ENCODE results near the gene RPP38.

The RPP38 gene

DNA sequence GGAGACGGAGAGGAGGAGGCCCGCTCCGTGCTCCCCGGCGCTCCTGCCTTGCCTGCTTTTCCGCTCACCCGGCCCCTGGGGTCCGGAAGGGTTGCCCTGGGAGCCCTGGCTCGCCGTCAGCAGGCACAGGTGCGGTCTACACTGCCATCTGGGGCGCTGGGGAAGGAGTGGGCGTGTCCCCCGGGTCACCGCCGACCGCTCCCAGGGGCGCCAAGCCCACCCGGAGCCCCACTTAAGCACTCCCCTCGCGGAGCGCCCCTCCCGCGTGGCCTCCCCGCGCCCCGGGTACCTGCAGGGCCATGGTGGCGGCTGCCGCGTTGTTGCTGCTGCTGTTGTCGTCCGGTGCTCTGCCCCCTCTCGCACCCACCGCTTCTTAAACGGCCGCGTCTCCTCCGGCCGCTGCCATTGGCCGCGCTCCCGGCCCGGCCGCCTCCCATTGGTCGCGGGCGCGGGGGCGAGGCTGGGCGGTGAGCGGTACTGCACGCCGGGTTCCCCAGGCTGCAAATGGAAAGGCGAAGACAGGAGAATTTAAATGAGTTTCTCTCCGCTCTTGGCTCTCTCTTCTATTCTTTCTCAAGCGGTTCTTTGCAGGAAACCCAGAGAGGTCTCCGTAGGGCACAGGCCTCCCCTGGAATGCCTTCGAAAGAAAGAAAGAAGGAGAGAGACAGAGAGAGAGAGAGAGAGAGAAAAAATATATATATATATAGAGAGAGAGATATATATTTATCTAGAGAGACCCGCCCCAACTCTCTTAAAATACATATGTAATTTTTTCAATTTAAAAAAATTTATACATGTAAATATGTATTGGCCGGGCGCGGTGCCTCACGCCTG is 8.5 kb upstream of the RPP38 start, which contains the start of gene ACBD7:
Gene ACBD7 (minus strand): TSS at position 349 of the 834 bp plus-strand sequence. CDS start 48 bp downstream, at position 301.
- TF ChIP-seq, protein P1, sequence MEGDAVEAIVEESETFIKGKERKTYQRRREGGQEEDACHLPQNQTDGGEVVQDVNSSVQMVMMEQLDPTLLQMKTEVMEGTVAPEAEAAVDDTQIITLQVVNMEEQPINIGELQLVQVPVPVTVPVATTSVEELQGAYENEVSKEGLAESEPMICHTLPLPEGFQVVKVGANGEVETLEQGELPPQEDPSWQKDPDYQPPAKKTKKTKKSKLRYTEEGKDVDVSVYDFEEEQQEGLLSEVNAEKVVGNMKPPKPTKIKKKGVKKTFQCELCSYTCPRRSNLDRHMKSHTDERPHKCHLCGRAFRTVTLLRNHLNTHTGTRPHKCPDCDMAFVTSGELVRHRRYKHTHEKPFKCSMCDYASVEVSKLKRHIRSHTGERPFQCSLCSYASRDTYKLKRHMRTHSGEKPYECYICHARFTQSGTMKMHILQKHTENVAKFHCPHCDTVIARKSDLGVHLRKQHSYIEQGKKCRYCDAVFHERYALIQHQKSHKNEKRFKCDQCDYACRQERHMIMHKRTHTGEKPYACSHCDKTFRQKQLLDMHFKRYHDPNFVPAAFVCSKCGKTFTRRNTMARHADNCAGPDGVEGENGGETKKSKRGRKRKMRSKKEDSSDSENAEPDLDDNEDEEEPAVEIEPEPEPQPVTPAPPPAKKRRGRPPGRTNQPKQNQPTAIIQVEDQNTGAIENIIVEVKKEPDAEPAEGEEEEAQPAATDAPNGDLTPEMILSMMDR (IDR thresholded peaks at IDR 0.05; ENCODE audit: low read depth, low read length) = peak; percentile 38

DNA sequence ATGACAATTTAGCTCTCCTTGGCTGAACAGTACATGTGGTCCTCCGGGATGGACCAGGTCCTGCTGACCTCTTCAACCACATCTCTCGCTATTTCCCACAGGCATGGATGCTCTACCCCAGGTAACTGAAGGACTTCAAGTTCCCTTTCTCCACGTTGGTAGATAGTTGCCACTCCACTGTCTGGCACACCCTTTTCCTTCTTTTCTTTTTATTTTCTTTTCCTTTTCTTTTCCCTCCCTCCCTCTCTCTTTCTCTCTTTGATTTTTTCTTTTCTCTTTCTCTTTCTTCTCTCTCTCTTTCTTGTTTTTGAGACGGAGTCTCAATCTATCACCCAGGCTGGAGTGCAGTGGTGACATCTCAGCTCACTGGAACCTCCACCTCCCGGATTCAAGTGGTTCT is 5.7 kb upstream of the RPP38 start:
- H3K4me3 ChIP-seq (ENCODE audit: low read depth, low read length) = no peak overlapping the region
- TF ChIP-seq, protein P1 (IDR thresholded peaks at IDR 0.05; ENCODE audit: low read depth, low read length) = no peak

More for the DNA sequence above, 8.5 kb upstream of the RPP38 start, which contains the start of gene ACBD7:
- H3K4me3 ChIP-seq (ENCODE audit: low read depth, low read length) = peak within 1 kb of the TSS; percentile 66

DNA sequence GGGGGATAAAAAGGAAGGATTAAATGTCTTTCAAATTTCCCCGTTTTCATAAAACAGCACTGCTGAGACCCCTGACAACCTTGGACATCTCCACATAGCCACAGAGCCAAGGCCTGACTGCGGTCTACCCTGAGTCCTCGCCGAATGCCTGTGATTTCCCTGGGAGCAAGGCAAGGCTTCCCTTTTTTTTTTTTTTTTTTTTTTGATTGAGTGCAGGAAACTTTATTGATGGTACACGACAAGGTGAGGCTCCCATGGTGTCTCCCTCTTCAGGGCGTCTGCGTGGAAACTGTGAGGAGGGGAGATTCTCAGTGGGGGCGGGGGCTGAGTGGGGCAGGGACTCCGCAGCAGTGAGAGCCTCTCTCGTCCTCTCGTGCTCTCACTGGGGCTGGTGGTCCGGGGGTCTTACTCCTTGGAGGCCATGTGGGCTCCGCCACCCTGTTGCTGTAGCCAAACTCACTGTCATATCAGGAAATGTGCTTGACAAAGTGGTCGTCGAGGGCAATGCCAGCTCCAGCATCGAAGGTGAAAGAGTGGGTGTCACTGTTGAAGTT is 4.2 kb upstream of the RPP38 start:
- TF ChIP-seq, protein P1 (IDR thresholded peaks at IDR 0.05; ENCODE audit: low read depth, low read length) = no peak
- H3K4me3 ChIP-seq (ENCODE audit: low read depth, low read length) = no peak overlapping the region

DNA sequence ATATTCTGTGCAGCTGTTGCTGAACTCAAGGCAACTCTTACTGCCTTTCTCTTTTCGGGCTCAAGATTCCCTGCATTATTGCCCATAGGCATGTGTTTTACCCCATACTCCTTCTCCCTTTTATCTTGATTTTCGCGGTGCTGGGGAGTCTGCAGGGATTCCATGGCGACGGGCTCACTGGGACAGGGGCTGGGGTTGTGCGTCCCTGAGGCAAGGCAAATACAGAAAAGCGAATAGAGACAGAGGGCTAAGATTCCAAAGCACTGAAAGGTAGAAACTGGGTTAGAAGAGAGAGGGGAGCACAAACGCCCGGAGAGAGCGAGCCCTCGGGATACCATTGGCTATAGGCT is 519 bp upstream of the RPP38 start:
- TF ChIP-seq, protein P1 (IDR thresholded peaks at IDR 0.05; ENCODE audit: low read depth, low read length) = no peak
- H3K4me3 ChIP-seq (ENCODE audit: low read depth, low read length) = peak overlapping the region; percentile 87

DNA sequence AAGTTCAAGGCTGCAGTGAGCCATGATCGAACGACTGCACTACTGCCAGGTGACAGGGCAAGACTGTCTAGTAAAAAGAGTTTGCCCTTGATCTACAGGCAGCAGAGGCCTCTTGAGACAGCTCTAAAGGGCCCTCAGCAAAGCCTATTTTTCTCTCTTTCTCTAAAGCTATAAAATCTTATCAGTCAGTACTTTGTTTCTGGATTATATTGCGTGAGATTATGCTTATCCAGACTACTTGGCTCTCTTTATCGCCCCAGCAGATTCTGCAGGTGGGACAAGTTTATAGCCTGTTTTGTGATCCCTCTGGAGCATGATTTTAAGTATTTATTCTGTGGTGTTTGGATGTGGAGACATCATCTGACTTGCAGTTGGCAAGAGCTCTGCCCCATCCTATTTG is 2.7 kb downstream of the RPP38 start:
- no peak overlapping the region for H3K4me3 ChIP-seq (ENCODE audit: low read depth, low read length)
- TF ChIP-seq, protein P1 (IDR thresholded peaks at IDR 0.05; ENCODE audit: low read depth, low read length) = no peak

DNA sequence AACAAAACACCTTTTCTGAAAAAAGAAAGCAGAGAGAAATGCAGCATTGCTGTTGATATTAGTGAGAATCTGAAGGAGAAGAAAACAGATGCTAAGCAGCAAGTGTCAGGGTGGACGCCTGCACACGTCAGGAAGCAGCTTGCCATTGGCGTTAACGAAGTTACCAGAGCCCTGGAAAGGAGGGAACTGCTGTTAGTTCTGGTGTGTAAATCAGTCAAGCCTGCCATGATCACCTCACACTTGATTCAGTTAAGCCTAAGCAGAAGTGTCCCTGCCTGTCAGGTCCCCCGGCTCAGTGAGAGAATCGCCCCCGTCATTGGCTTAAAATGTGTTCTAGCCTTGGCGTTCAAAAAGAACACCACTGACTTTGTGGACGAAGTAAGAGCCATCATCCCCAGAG is 6.4 kb downstream of the RPP38 start:
- TF ChIP-seq, protein P1 (IDR thresholded peaks at IDR 0.05; ENCODE audit: low read depth, low read length) = no peak
- H3K4me3 ChIP-seq (ENCODE audit: low read depth, low read length) = no peak overlapping the region

DNA sequence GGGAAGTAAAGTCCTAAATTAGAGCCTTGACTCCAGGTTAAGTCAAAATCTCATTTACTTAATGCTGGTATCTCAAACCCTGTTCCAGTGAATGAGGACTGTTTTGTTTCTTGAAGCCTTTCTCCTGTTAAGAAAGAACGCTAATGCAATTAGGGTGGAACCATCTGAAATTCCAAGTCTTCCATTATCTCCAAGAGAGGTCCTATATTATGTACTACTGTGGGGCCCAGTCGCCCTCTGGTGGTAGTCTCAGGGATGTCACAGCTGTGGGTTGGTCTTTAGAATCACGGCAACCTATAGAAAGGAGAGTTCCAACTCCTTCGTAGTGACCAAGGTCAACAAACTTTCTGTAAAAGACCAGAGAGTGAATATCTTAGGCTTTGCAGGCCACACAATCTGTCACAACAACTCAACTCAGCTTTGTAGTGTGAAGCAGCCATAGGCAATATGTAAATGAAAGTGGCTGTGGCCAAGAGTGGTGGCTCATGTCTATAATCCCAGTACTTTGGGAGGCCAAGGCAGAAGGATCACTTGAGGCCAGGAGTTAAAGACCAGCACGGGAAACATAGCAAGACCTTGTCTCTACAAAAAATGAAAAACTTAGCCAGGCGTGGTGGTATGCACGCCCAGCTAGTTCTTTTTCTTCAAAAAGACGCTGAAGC is 9.3 kb downstream of the RPP38 start:
- H3K4me3 ChIP-seq (ENCODE audit: low read depth, low read length) = no peak overlapping the region
- TF ChIP-seq, protein P1 (IDR thresholded peaks at IDR 0.05; ENCODE audit: low read depth, low read length) = peak; percentile 87

Measured in WI38 (cell line).